Lower leg skin (tissue), 3 donors: ENCODE results near the gene EZR.

ENCODE experiments used
- POLR2A ChIP-seq, 2 donors: fragments of 450-650 bp; IDR thresholded peaks; one replicate each; pipeline ENCODE4 v1.6.1; 2016 to 2017; ENCODE audit warnings: antibody characterized with exemption in 2 of 2, mild to moderate bottlenecking in 1 of 2, moderate library complexity in 1 of 2
- TF ChIP-seq, protein P1 (sequence below), 3 donors: fragments of 450-650 bp; IDR thresholded peaks; one replicate each; pipeline ENCODE4 v1.5.1; 2016; ENCODE audit warnings: antibody characterized with exemption in 3 of 3, mild to moderate bottlenecking in 3 of 3, moderate library complexity in 2 of 3

GRCh38 chr6:158780988-158781691 is 38.0 kb downstream of the EZR start:
- no peak for TF ChIP-seq POLR2A (IDR thresholded peaks at IDR 0.05)
- TF ChIP-seq, protein P1, sequence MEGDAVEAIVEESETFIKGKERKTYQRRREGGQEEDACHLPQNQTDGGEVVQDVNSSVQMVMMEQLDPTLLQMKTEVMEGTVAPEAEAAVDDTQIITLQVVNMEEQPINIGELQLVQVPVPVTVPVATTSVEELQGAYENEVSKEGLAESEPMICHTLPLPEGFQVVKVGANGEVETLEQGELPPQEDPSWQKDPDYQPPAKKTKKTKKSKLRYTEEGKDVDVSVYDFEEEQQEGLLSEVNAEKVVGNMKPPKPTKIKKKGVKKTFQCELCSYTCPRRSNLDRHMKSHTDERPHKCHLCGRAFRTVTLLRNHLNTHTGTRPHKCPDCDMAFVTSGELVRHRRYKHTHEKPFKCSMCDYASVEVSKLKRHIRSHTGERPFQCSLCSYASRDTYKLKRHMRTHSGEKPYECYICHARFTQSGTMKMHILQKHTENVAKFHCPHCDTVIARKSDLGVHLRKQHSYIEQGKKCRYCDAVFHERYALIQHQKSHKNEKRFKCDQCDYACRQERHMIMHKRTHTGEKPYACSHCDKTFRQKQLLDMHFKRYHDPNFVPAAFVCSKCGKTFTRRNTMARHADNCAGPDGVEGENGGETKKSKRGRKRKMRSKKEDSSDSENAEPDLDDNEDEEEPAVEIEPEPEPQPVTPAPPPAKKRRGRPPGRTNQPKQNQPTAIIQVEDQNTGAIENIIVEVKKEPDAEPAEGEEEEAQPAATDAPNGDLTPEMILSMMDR (IDR thresholded peaks at IDR 0.05), result no peak
